ENCODE results near the gene SLC24A1. TPM values are rescaled to one million over a fixed set of nuclear protein-coding genes. Genes with fewer than 3 reads are reported as not detected.

The SLC24A1 gene
- total and polyA plus RNA-seq, 2 of the 13 experiments (the other 11 are each of a cell fraction or from before 2014, with no cell fraction given), result 5.9 to 8.3 TPM

DNA sequence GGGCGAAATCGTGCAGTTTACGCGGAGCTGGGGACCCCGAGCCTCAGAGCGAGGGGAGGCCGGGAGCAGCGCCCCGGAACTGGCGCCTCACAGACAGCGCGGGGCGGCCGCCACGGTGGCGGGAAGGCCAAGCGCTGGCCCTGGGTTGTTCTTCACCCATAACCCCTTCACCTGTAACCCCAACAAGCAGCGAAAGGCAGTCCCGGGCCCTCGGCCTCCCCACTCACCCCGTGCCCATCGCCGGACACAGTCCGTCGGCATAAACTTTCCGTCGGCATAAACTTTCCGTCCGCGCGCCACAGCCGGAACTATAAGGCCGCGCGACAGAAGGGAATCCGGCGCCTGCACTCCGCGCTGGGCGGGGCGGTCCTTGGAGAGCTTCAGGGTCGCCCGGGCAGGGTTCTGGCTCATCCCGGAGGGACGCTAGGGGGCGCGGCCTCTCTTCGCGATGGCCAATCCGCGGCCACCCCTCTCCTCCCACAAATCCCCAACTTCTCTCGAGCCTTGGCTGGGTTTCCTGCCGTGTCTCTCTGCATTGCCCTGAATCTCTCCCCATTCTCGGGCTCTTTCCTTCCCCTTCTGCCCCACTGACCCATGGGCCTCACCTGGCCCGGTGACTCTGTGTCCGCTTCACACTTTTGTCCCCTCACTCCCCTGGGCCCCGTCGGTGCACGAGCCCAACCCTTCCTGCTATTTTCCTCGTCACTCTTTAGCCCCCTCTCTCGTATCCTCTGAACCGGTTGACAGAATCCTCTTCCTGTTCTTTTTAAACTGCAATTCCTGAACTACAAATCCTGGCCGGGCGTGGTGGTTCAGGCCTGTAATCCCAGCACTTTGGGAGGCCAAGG is 10.6 kb upstream of the SLC24A1 start, which contains the start of gene INTS14 (continued):
- TF ChIP-seq ELF4 (CRISPR knock-in tag; IDR thresholded peaks at IDR 0.05; ENCODE audit: borderline replicate concordance), result no peak; the same call in 1 of the 2 replicates
- TF ChIP-seq, protein P1, sequence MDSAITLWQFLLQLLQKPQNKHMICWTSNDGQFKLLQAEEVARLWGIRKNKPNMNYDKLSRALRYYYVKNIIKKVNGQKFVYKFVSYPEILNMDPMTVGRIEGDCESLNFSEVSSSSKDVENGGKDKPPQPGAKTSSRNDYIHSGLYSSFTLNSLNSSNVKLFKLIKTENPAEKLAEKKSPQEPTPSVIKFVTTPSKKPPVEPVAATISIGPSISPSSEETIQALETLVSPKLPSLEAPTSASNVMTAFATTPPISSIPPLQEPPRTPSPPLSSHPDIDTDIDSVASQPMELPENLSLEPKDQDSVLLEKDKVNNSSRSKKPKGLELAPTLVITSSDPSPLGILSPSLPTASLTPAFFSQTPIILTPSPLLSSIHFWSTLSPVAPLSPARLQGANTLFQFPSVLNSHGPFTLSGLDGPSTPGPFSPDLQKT (CRISPR knock-in tag; IDR thresholded peaks at IDR 0.05; ENCODE audit: borderline replicate concordance), result no peak
- TF ChIP-seq ZMYM2 (CRISPR knock-in tag; IDR thresholded peaks at IDR 0.05), result peak; percentile 22; the same call in 1 of the 2 replicates
- TF ChIP-seq TARDBP (CRISPR knock-in tag; IDR thresholded peaks at IDR 0.05), result peak; percentile 94
- 0 out of 2 replicates have a peak, but pooled peaks have one; percentile 43 for TF ChIP-seq ZNF468 (CRISPR knock-in tag; IDR thresholded peaks at IDR 0.05)
- TF ChIP-seq, protein P2, sequence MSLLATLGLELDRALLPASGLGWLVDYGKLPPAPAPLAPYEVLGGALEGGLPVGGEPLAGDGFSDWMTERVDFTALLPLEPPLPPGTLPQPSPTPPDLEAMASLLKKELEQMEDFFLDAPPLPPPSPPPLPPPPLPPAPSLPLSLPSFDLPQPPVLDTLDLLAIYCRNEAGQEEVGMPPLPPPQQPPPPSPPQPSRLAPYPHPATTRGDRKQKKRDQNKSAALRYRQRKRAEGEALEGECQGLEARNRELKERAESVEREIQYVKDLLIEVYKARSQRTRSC (CRISPR knock-in tag; IDR thresholded peaks at IDR 0.05; ENCODE audit: low read depth), result 0 out of 2 replicates have a peak, but pooled peaks have one; percentile 57
- TF ChIP-seq RELA (CRISPR knock-in tag; IDR thresholded peaks at IDR 0.05), result no peak
- TF ChIP-seq, protein P3, sequence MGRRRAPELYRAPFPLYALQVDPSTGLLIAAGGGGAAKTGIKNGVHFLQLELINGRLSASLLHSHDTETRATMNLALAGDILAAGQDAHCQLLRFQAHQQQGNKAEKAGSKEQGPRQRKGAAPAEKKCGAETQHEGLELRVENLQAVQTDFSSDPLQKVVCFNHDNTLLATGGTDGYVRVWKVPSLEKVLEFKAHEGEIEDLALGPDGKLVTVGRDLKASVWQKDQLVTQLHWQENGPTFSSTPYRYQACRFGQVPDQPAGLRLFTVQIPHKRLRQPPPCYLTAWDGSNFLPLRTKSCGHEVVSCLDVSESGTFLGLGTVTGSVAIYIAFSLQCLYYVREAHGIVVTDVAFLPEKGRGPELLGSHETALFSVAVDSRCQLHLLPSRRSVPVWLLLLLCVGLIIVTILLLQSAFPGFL (CRISPR knock-in tag; IDR thresholded peaks at IDR 0.05), result no peak
- TF ChIP-seq, protein P4, sequence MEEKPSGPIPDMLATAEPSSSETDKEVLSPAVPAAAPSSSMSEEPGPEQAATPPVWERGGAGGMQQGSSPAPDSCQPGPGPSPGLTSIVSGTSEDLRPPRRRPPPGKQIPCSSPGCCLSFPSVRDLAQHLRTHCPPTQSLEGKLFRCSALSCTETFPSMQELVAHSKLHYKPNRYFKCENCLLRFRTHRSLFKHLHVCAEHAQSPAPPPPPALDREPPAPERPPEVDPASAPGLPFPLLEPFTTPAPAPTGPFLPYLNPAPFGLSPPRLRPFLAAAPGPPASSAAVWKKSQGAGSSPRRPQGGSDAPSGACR (CRISPR knock-in tag; IDR thresholded peaks at IDR 0.05), result peak; percentile 85
- peak; percentile 83 for TF ChIP-seq AGO2 (optimal IDR thresholded peaks at IDR 0.05; ENCODE audit: low read depth, low read length)
- TF ChIP-seq ZNF891 (CRISPR knock-in tag; IDR thresholded peaks at IDR 0.05), result peak; percentile 87; the same call in 1 of the 2 replicates
- peak; percentile 78 for TF ChIP-seq ZNF225 (CRISPR knock-in tag; IDR thresholded peaks at IDR 0.05)
- peak; percentile 74; the same call in 1 of the 2 replicates for TF ChIP-seq ZNF232 (CRISPR knock-in tag; IDR thresholded peaks at IDR 0.05; ENCODE audit: borderline replicate concordance)
- TF ChIP-seq CCAR2 (optimal IDR thresholded peaks at IDR 0.05; ENCODE audit: low read depth, low read length), result peak; percentile 78
- TF ChIP-seq, protein P5, sequence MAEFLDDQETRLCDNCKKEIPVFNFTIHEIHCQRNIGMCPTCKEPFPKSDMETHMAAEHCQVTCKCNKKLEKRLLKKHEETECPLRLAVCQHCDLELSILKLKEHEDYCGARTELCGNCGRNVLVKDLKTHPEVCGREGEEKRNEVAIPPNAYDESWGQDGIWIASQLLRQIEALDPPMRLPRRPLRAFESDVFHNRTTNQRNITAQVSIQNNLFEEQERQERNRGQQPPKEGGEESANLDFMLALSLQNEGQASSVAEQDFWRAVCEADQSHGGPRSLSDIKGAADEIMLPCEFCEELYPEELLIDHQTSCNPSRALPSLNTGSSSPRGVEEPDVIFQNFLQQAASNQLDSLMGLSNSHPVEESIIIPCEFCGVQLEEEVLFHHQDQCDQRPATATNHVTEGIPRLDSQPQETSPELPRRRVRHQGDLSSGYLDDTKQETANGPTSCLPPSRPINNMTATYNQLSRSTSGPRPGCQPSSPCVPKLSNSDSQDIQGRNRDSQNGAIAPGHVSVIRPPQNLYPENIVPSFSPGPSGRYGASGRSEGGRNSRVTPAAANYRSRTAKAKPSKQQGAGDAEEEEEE (CRISPR knock-in tag; IDR thresholded peaks at IDR 0.05; ENCODE audit: borderline replicate concordance), result no peak; the same call in 1 of the 2 replicates
- TF ChIP-seq, protein P6, sequence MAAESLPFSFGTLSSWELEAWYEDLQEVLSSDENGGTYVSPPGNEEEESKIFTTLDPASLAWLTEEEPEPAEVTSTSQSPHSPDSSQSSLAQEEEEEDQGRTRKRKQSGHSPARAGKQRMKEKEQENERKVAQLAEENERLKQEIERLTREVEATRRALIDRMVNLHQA (CRISPR knock-in tag; IDR thresholded peaks at IDR 0.05), result no peak; the same call in 1 of the 2 replicates
- TF ChIP-seq, protein P7, sequence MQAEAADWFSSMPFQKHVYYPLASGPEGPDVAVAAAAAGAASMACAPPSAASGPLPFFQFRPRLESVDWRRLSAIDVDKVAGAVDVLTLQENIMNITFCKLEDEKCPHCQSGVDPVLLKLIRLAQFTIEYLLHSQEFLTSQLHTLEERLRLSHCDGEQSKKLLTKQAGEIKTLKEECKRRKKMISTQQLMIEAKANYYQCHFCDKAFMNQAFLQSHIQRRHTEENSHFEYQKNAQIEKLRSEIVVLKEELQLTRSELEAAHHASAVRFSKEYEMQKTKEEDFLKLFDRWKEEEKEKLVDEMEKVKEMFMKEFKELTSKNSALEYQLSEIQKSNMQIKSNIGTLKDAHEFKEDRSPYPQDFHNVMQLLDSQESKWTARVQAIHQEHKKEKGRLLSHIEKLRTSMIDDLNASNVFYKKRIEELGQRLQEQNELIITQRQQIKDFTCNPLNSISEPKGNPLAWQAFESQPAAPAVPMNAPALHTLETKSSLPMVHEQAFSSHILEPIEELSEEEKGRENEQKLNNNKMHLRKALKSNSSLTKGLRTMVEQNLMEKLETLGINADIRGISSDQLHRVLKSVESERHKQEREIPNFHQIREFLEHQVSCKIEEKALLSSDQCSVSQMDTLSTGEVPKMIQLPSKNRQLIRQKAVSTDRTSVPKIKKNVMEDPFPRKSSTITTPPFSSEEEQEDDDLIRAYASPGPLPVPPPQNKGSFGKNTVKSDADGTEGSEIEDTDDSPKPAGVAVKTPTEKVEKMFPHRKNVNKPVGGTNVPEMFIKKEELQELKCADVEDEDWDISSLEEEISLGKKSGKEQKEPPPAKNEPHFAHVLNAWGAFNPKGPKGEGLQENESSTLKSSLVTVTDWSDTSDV (CRISPR knock-in tag; IDR thresholded peaks at IDR 0.05), result peak; percentile 86; the same call in 1 of the 2 replicates
- TF ChIP-seq SP4 (CRISPR knock-in tag; IDR thresholded peaks at IDR 0.05), result peak; percentile 94
- no peak; the same call in 1 of the 2 replicates for TF ChIP-seq ZNF367 (CRISPR knock-in tag; IDR thresholded peaks at IDR 0.05; ENCODE audit: borderline replicate concordance)
